ENCODE results near the gene TRIM36.
A peak's percentile ranks its signal among the peaks of the same experiment; 100 is the strongest.

TRIM36 gene

GRCh38 chr5:115169487-115170133, at the start of gene TRIM36:
TRIM36 (minus strand) TSS chr5:115169908; CDS start chr5:115169634, 274 bp downstream.
- peak; percentile 96 for DNase-seq (ENCODE audit: low spot score)

GRCh38 chr5:115214541-115214940, 44.8 kb upstream of the TRIM36 start:
- no peak for DNase-seq (ENCODE audit: low spot score)

DNA sequence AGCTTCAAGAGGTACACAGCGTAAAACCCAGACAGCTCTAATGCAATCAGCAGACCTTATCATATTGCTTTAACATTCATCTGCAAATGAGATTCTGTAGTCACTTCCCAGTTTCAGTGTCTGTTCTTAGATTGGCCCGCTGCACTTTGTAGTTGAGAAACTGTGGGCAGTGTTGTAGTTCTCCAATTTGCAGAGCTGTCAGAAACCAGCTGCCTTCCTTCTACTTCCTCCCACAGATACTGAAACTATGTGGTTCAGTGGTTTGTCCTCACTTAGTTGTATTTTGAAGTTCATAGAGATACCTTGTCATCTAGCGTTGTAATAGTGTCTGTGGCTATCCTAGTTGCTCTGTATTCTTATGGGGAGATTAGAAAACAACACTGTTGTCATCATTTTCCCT, 39.6 kb upstream of the TRIM36 start:
- DNase-seq (ENCODE audit: low spot score), result no peak

- no peak for DNase-seq (ENCODE audit: low spot score)
Observed at GRCh38 chr5:115202952-115203351, 33.2 kb upstream of the TRIM36 start.

DNA sequence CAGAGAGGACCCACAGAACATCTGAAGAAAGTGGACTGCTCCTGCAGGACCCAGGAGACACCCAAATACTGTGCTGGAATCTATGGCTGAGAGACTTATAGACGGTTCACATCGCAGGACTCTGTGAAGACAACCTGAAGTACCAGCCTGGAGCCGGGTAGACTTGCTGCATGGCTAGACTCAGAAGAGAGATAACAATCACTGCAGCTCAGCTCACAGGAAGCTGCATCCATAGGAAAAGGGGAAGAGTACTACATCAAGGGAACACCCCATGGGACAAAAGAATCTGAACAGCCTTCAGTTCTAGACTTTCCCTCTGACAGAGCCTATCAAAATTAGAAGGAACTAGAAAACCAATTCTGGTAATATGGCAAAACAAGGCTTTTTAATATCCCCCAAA, 26.5 kb upstream of the TRIM36 start:
- DNase-seq (ENCODE audit: low spot score), result no peak

DNA sequence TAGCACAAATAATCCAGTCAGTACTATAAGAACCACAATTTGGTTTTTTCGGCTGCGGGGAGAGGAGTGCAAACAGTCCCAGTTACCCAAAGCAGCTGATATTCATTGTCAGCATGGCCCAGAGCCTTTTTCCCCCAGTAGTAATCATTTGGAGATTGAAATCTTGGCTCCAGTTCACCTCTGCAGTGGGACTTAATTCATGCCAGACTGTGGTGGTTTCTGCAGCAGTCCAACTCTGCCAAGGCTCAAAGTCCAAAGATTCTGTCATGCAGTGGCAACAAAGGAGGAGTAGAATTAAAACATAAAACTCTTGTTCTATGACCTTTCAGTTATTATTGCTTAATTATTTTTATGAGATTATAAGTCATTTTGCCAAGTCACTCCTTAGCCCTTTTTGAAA, 25.0 kb upstream of the TRIM36 start:
- DNase-seq (ENCODE audit: low spot score), result peak; percentile 51

DNA sequence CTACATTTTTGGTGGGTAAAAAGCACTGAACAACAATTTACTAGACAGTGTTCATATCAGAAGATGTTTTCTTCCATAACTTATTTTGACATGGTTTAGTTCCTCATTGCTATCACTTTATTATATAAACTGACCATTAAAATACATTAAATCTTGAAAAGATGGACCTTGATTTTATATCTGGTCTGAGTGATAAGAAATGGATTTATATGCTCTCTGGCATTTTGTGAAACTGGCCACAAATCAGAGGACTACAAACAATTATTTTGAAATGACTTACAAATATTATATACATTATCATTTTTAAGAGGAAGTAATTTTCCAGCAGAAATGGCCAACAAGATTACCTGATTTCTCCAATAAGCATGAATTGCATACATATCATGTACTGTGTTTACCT, 23.6 kb upstream of the TRIM36 start:
- DNase-seq (ENCODE audit: low spot score), result no peak

- no peak for DNase-seq (ENCODE audit: low spot score)
Observed at GRCh38 chr5:115192098-115192497, 22.4 kb upstream of the TRIM36 start.

DNA sequence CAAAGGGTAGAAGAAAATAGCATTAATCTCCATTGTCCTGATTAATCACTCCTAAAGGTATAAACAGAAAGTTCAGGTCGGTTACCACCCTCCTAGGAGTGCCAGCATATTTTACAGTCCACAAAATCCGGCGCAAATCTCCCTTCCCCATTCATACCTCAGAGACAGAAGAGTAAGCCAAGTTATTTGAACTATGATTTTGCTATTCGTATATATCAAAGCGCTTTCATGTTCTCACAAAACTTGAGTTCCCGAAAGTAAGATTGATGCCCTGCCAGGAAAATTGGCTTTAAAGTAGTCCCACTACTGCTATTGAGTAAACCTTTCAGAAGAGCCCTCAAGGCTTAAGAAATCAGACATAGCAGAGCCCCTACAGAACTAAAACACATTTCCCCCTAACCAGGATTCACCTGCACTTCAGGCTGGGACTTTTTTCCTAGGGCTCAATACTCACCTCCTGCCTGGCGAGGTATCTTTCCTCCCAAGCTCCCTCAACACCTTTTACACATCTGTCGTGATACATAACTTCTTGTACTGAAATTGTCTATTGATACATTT, 21.8 kb upstream of the TRIM36 start:
- DNase-seq (ENCODE audit: low spot score), result no peak

DNA sequence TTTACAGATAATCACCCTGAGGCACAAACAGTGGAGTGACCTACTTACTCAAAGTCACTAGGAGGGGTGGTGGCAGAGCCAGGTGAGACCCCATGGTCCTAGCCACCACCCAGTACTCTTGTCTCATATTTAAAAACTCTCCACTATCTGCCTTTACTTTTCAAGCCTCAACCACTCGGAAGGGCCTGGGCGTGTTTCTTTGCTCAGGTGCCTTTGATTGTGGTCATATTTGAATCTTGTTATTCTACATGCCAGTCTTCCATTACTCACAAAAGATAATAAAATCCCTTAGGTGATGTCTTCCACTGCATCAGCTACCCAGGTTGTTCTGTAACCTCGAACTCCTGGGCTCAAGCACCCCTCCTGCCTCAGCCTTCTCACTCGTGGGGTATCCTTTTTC, 20.7 kb upstream of the TRIM36 start:
- DNase-seq (ENCODE audit: low spot score), result no peak

DNA sequence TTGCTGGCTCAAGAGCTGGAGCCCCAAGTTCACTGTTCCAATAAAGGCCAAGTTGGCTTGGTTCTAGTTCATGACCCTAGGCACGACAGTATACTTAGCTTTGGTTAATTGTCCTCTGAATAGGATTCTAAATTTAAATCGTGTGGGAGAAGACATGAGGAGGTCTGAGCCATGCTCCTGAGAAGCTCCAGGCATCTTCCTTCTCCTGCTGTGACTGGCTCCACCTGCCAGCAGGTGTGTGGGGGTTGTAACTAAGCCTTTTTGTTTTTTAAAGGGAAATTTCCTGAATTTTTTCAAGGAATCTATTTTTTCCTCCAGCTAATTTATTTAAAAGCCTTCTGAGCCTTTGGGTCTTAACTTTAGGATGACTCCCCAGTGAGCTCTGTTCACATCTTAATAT, 20.2 kb upstream of the TRIM36 start:
- DNase-seq (ENCODE audit: low spot score), result no peak

- no peak for DNase-seq (ENCODE audit: low spot score)
Observed at GRCh38 chr5:115186794-115187193, 17.1 kb upstream of the TRIM36 start.

- DNase-seq (ENCODE audit: low spot score), result no peak
Observed at GRCh38 chr5:115184770-115185169, 15.1 kb upstream of the TRIM36 start.

GRCh38 chr5:115181757-115182156, 12.0 kb upstream of the TRIM36 start:
- DNase-seq (ENCODE audit: low spot score), result no peak

- DNase-seq (ENCODE audit: low spot score), result peak; percentile 54
Observed at GRCh38 chr5:115180165-115180709, 10.5 kb upstream of the TRIM36 start.

DNA sequence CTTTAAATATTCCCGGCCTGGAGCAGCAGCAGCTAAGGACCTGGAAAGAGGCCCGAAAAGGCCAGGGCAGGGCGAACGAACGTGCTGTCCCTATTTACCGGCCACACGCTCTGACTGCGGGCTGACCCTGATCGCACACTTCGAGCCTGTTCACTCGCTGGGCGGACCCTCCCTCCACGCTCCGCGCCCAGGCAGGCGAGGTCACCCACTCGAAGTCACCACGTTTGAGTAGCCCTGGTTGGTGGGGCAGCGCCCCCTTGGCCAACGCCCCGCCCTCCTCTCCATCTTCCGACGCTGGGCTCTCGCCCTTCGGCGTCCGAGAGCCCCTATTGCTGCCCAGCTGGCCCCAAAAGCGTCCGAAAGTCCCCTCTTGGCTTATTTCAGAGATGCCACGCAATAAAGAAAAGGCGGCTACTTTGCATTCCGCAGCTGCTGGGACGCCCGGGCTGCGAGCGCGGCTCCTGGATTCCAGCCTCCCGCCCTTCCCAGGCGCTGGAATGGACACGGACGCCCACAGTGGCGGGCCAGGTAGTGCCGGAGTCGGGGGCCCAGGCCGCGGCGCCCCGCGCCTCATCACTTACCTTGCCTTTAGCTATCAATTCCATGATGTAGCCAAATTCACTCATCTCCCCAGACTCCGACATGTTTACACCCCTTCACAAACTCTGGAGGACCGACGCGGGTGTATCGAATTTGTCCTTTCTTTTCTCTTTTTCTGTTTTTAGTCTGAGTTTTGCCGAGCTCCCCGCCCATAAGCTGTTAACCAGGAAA, 9.9 kb upstream of the TRIM36 start:
- peak; percentile 47 for DNase-seq (ENCODE audit: low spot score)

DNA sequence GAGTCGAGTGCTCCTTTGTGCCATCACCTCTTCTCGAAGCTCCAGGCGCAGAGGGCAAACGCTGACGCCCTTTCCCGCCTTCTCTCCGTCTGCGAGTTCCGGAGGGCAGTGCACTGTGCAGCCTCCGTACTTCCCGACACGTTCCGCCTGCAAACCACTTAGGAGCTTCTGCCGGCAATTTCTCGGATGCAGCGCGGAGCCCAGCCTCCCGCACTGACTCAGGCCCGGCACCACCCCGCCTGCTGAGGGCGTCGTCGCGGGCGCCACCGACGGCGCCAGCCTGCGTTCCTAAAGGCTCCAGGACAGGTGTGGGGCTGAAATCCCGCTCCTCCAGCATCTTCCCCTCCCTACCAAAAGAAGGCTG, 9.3 kb upstream of the TRIM36 start:
- DNase-seq (ENCODE audit: low spot score), result no peak

DNA sequence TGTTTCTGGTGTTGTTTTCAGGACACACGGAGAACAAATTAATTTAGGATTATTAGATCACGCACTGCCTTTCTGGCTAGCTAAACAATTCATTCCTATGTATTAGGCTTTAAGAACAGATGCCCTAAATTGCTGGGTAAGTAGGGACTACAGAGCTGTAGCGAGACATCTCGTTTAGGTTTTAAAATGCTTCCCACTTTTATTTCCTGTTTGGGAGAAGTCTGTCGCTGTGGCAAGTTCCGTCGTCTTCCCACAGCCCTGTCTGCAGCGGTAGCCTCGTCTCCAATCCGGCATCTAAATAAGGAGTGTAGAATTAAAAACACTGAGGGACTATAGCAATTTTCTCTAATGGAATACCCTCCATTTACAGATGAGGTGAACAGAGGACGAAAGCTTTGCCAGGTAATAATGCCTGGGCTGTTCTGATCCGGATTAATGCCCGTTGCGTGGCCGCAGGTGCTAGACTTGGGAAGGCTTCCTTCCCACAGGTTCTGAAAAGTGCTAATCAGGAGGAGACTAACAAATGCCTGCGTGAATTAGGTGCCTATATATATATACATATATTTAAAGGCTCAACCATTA, 1.3 kb upstream of the TRIM36 start:
- no peak for DNase-seq (ENCODE audit: low spot score)

DNA sequence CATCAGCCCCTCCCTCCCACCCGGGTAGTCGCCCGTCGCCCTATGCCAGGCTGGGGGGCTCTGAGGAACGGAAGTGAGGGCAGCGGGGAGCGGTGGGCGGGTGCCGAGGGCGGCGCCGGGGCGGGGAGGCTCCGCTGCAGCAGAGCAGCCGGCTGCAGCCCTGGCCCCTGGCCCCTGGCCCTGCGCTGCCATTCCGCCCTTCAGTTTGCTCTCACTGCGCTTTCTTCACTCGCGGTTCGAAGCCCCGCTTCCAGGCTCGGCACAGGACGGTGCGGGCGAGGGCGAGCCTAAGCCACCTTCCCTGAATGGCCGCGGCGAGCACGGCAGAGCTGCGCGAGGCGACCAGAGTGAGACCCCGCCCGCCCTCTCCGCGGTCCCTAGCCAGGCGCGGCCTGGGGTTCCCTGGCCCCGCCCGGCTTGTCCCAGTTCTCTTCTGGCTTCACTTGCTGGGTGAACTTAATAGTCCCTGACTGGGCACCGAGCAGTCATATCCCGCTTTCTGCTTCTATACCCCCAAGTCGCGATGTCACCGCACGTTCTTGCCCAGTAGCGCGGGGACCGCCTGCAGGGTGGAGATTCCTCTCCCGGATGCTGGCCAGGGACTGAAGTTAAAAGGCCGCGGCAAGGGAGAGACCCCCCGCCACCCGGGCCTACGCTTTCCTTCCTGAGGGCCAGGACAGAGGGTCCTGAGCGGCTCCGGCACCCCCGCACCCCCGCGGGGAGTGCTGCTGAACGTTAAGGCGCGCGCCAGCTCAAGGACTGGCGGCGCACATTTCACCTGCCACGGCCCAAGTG, 623 bp upstream of the TRIM36 start:
- DNase-seq (ENCODE audit: low spot score), result no peak

GRCh38 chr5:115168829-115169486, 750 bp downstream of the TRIM36 start:
- DNase-seq (ENCODE audit: low spot score), result peak; percentile 44

DNA sequence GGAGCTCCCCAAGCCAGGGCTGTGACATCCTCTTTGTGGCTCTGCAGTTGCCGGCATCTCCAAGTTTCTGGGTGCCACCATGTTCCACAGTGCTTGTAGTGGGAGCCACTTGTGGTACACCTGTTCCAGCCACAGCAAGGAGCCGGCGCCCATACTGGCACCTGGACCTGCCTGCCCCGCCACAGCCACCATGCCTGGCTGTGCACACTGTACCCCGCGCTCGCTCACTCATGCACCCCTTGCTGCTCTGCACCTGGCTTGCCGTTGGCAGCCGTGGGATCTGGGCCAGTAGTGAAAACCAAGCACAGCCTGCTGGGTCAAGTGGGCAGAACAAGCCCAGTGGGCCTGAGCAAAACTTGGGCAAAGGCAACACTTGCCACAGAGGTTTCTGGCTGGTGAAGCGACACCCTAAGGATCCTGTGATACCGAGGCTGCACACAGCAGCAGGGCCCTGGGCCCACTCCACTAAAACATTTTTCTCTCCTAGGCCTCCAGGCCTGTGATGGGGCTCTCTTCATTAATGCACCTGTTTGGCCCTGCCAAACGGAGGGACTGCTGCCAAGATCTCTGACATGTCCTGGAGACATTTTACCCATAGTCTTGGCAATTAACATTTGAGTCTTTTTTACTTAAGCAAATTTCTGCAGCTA, 2.8 kb downstream of the TRIM36 start:
- DNase-seq (ENCODE audit: low spot score), result no peak

Data from GM03348 (cell line).